Activated CD8-positive, alpha-beta T cell treated with anti-CD3 and anti-CD28 coated beads for 36 hours (primary cell): ENCODE data around the gene CEP19. TPM values are rescaled to one million over a fixed set of nuclear protein-coding genes. Genes with fewer than 3 reads are reported as not detected.
"Not testable (repeated sequence)": the region's sequence is repeated elsewhere in the genome, so short reads cannot be mapped to it uniquely, and the experiment has no call there.

Experiments used
- ATAC-seq: fragments of 200-7000 bp; cut with Tn5 transposase; one replicate; pipeline ENCODE4 v1.10.0; 2021; ENCODE audit warnings: mild to moderate bottlenecking, moderate library complexity
- CTCF ChIA-PET: fragments of 350-600 bp; sonication (Branson Sonifier 250); formaldehyde crosslinking; loops from one replicate; lab custom pipeline; 2021; ENCODE audit warnings: antibody characterized with exemption; lab: Charles Lee
- POLR2A ChIA-PET: fragments of 350-600 bp; sonication (Branson Sonifier 250); formaldehyde crosslinking; loops from one replicate; lab custom pipeline; 2021; ENCODE audit warnings: antibody characterized with exemption; lab: Charles Lee
- DNase-seq: peaks from one replicate; pipeline ENCODE4 v3.0.0-alpha.2; 2020
- H3K27ac Mint-ChIP-seq: one replicate; pipeline ENCODE4 v1.8.0; 2021; ENCODE audit warnings: mild to moderate bottlenecking, mixed read lengths
- H3K27me3 Mint-ChIP-seq: one replicate; pipeline ENCODE4 v1.8.0; 2021; ENCODE audit warnings: mixed read lengths
- H3K36me3 Mint-ChIP-seq: one replicate; pipeline ENCODE4 v1.8.0; 2021; ENCODE audit warnings: low read depth, mixed read lengths
- H3K4me1 Mint-ChIP-seq: one replicate; pipeline ENCODE4 v1.8.0; 2021; ENCODE audit warnings: low read depth, mixed read lengths
- H3K4me3 Mint-ChIP-seq: one replicate; pipeline ENCODE4 v1.8.0; 2021; ENCODE audit warnings: mild to moderate bottlenecking, moderate library complexity, mixed read lengths
- H3K9me3 Mint-ChIP-seq: one replicate; pipeline ENCODE4 v1.8.0; 2021; ENCODE audit warnings: mixed read lengths
- intact Hi-C: fragments of 100-400 bp; cut with micrococcal nuclease; formaldehyde crosslinking; loops from one replicate; pipeline ENCODE4 v1.10.0; 2022
- total RNA-seq, 2 experiments: library from RNA; stranded (reverse); gene quantifications; one replicate each; pipeline ENCODE4 v1.2.3, GENCODE V29; 2021
- TF ChIP-seq, protein P1 (sequence below): fragments of 200-600 bp; IDR thresholded peaks from one replicate; pipeline ENCODE4 v1.8.0; 2022; ENCODE audit warnings: antibody characterized with exemption, mild to moderate bottlenecking

Gene CEP19
- total RNA-seq, 2 experiments from 2014 or later: 5.2 to 5.5 TPM

GRCh38 chr3:196753201-196753600 is 41.2 kb upstream of the CEP19 start:
- H3K27ac Mint-ChIP-seq: no peak overlapping the region
- H3K36me3 Mint-ChIP-seq: peaks cover 73% of the 10 kb centered on the region
- TF ChIP-seq, protein P1, sequence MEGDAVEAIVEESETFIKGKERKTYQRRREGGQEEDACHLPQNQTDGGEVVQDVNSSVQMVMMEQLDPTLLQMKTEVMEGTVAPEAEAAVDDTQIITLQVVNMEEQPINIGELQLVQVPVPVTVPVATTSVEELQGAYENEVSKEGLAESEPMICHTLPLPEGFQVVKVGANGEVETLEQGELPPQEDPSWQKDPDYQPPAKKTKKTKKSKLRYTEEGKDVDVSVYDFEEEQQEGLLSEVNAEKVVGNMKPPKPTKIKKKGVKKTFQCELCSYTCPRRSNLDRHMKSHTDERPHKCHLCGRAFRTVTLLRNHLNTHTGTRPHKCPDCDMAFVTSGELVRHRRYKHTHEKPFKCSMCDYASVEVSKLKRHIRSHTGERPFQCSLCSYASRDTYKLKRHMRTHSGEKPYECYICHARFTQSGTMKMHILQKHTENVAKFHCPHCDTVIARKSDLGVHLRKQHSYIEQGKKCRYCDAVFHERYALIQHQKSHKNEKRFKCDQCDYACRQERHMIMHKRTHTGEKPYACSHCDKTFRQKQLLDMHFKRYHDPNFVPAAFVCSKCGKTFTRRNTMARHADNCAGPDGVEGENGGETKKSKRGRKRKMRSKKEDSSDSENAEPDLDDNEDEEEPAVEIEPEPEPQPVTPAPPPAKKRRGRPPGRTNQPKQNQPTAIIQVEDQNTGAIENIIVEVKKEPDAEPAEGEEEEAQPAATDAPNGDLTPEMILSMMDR: no peak
- CTCF ChIA-PET: interaction anchor here (1.1 kb wide), 1 partner anchor 16 kb away, joined by 3 read pairs; no protein-coding TSS in a partner anchor
- ATAC-seq: no peak
- DNase-seq: no peak
- POLR2A ChIA-PET: interaction anchor here (0.7 to 1.8 kb wide), 3 partner anchors 11 to 144 kb away, joined by 4 to 5 read pairs (median 4); no protein-coding TSS in a partner anchor
- H3K9me3 Mint-ChIP-seq: peaks cover 19% of the 10 kb centered on the region
- intact Hi-C loops: no loop called here
- no peak overlapping the region for H3K4me3 Mint-ChIP-seq
- H3K4me1 Mint-ChIP-seq: peaks cover 61% of the 10 kb centered on the region
- H3K27me3 Mint-ChIP-seq: no peaks in the 10 kb centered on the region

DNA sequence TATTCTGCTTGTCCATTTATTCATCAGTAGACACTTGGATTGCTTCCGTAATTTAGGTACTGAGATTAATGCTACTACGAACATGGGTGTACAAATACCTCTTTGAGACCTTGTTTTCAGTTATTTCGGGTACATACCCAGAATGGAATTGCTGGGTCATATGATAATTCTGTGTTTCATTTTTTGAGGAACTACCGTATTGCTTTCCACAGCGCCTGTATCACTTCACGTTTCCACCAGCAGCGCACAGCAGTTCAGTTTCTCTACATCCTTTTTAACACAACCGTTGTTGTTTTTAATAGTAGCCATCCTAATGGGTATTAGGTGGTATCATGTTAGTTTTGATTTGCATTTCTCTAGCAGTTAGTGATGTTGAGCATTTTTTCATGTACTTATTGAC is 37.1 kb upstream of the CEP19 start:
- intact Hi-C loops: no loop called here
- ATAC-seq (no peak), DNase-seq (no peak)
- TF ChIP-seq, protein P1: no peak
- Mint-ChIP-seq H3K36me3 (peaks cover 60% of the 10 kb centered on the region), H3K4me1 (peaks cover 56% of the 10 kb centered on the region), H3K27ac (peak overlapping the region; percentile 11), H3K9me3 (peaks cover 5% of the 10 kb centered on the region), H3K4me3 (no peak overlapping the region), H3K27me3 (no peaks in the 10 kb centered on the region)
- ChIA-PET CTCF (interaction anchor here (0.9 kb wide), 1 partner anchor 86 kb away, joined by 3 read pairs; no protein-coding TSS in a partner anchor), POLR2A (no interaction called here)

DNA sequence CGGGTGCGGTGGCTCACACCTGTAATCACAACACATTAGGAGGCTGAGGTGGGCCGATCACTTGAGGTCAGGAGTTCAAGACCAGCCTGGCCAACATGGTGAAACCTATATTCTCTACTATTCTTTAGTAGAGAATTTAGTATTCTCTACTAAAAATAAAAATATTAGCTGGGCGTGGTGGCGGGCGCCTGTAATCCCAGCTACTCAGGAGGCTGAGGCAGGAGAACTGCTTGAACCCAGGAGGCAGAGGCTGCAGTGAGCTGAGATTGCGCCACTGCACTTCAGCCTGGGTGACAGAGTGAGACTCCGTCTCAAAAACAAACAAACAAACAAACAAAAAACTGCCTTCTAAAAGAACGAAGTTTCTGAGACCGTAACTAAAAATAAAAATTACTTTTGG is 31.5 kb upstream of the CEP19 start:
- CTCF ChIA-PET, ATAC-seq, H3K4me3 Mint-ChIP-seq, H3K27ac Mint-ChIP-seq, DNase-seq, intact Hi-C loops, H3K9me3 Mint-ChIP-seq, H3K27me3 Mint-ChIP-seq: not testable (repeated sequence)
- POLR2A ChIA-PET: interaction anchor here (1.1 to 1.4 kb wide), 3 partner anchors 12 to 329 kb away, joined by 3 to 5 read pairs (median 3); no protein-coding TSS in a partner anchor
- H3K36me3 Mint-ChIP-seq: peaks cover 34% of the 10 kb centered on the region
- H3K4me1 Mint-ChIP-seq: peaks cover 44% of the 10 kb centered on the region

GRCh38 chr3:196741249-196741889 is 29.3 kb upstream of the CEP19 start:
- DNase-seq: no peak
- H3K36me3 Mint-ChIP-seq: peaks cover 25% of the 10 kb centered on the region
- intact Hi-C loops: no loop called here
- no peak for ATAC-seq
- H3K27me3 Mint-ChIP-seq: no peaks in the 10 kb centered on the region
- no peaks in the 10 kb centered on the region for H3K9me3 Mint-ChIP-seq
- ChIA-PET POLR2A (interaction anchor here (1.1 to 2.3 kb wide), 5 partner anchors 11 to 173 kb away, joined by 3 to 8 read pairs (median 4); partner anchors contain the start of genes CEP19, FBXO45, PIGX and WDR53), CTCF (interaction anchor here (0.7 to 1.0 kb wide), 2 partner anchors 9 to 132 kb away, joined by 4 read pairs; no protein-coding TSS in a partner anchor)
- H3K27ac Mint-ChIP-seq: peak overlapping the region; percentile 97
- H3K4me3 Mint-ChIP-seq: peak overlapping the region; percentile 94
- peaks cover 31% of the 10 kb centered on the region for H3K4me1 Mint-ChIP-seq
- TF ChIP-seq, protein P1: no peak

DNA sequence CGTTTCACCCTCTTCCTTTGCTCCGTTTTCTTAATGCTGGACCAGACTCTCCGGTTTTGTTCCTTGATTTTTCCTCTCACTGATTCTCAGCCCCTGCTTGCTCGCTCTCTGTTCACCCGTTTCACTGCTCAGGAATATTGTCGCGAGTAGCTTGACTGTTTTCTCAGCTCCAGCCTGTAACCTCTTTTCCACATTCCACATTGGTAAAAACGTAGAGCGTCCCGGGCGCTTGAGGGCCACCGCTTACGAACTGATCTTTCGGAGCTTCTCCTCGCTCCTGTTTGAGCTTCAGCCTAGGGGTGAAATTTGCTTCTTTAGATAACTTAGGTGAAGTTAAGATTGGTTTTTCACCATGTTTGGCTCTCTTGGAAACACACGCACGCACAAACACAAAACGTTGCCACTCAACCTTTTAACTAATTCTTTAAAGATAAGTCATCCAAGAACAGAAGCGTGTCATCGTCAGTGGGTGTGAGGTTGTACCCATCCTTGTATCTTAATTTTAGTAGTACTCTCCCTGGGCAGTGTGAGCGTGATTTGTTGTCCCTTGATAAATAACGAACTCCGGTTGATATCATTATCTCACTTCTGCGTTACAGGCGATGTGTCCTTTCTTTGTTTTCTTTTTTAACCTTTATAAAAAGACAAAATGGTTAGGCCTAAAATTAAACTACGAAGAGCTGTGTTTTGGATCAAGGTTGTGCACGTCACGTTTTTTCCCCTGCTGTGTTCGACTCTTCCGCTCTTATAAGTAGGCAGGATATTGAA is 28.6 kb upstream of the CEP19 start:
- no peaks in the 10 kb centered on the region for H3K27me3 Mint-ChIP-seq
- intact Hi-C loops: no loop called here
- TF ChIP-seq, protein P1: no peak
- peaks cover 26% of the 10 kb centered on the region for H3K4me1 Mint-ChIP-seq
- H3K4me3 Mint-ChIP-seq: peak overlapping the region; percentile 94
- peaks cover 20% of the 10 kb centered on the region for H3K36me3 Mint-ChIP-seq
- ATAC-seq: peak; percentile 25
- no peaks in the 10 kb centered on the region for H3K9me3 Mint-ChIP-seq
- H3K27ac Mint-ChIP-seq: peak overlapping the region; percentile 97
- peak; percentile 77 for DNase-seq
- ChIA-PET POLR2A (interaction anchor here (0.6 to 2.3 kb wide), 11 partner anchors 10 to 172 kb away, joined by 3 to 8 read pairs (median 3); partner anchors contain the start of genes CEP19, FBXO45, PIGX and WDR53), CTCF (interaction anchor here (0.7 to 1.2 kb wide), 4 partner anchors 9 to 132 kb away, joined by 4 read pairs; no protein-coding TSS in a partner anchor)
